Stimulated activated CD4-positive, alpha-beta T cell treated with anti-CD3 and anti-CD28 coated beads, Interleukin-12 subunit alpha, Interleukin-12 subunit beta, amount 100 ng/mL, for 48 hours (primary cell): Measurements from ENCODE around the gene VSTM1.
"Not testable (repeated sequence)": the region's sequence is repeated elsewhere in the genome, so short reads cannot be mapped to it uniquely, and the experiment has no call there.

Source experiments
- DNase-seq, 3 donors: peaks; one replicate each; pipeline ENCODE4 v3.0.0-alpha.2; 2020; ENCODE audit warnings: low read depth in 2 of 3, low spot score in 1 of 3

The VSTM1 gene, protein sequence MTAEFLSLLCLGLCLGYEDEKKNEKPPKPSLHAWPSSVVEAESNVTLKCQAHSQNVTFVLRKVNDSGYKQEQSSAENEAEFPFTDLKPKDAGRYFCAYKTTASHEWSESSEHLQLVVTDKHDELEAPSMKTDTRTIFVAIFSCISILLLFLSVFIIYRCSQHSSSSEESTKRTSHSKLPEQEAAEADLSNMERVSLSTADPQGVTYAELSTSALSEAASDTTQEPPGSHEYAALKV

DNA sequence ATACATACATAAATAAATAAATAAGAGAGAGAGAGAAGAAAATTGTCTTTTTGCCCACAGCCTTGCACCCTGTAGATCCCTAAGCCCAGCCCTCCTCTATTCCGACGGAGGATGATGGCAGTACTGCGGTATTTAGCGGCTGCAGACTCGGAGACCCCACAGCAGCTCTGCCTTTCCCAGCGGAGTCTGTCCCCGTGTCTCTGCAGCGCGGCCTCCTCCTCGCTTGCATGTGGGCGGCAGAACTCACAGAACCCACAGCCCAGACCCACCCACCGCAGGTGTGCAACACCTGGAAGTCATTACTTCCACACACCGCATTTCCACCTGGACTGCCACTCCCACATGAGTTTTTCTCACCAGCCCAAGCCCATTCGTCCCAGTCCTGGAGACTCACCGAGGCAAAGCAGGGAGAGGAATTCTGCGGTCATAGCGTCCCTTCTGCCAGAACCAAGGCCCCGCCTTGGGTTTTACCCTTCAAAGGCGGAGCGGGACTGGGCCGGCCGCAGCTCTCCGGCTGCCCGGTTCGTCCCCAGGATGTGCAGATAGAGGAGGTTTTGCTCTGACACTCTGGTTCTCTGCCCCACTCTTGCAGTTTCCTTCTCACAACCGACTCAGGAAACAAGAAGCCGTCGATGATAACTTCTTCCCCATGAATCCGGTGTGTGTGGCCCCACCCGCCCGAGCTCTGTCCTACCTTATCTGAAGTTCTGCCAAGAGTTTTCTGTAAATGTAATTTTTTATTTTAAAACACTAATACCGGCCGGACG lies at the start of gene VSTM1:
Gene VSTM1, minus strand, starts transcription at position 548 of the 767 bp plus-strand sequence. Its CDS starts 120 bp downstream, at position 428.
- DNase-seq = no peak

- no peak for DNase-seq
Observed at GRCh38 chr19:54109651-54110050, 46.0 kb upstream of the VSTM1 start.

- no peak for DNase-seq
Observed at GRCh38 chr19:54108496-54108895, 44.8 kb upstream of the VSTM1 start.

- no peak for DNase-seq
Observed at GRCh38 chr19:54107876-54108490, 44.3 kb upstream of the VSTM1 start.

- no peak for DNase-seq
Observed at GRCh38 chr19:54106716-54107115, 43.0 kb upstream of the VSTM1 start.

DNA sequence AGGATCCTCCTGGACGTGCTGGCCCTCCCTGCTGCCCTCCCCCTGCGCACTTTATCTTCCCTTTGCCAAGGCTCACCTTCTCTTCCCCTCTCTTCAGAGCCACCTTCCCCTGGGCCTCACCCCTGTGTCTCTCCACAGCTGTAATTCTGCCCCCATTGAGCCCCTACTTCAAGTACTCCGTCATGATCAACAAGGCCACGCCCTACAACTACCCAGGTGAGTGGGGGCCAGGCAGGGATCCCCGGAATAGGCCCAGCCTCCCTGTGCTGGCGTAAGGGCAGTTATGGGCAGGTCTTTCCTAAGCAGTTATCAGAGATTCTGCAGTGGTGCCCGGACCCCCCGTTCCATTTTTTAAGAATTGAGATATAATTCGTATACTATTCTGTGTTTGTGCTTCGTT lies 42.1 kb upstream of the VSTM1 start:
- no peak for DNase-seq

GRCh38 chr19:54104998-54105715 lies 41.5 kb upstream of the VSTM1 start:
- no peak for DNase-seq

DNA sequence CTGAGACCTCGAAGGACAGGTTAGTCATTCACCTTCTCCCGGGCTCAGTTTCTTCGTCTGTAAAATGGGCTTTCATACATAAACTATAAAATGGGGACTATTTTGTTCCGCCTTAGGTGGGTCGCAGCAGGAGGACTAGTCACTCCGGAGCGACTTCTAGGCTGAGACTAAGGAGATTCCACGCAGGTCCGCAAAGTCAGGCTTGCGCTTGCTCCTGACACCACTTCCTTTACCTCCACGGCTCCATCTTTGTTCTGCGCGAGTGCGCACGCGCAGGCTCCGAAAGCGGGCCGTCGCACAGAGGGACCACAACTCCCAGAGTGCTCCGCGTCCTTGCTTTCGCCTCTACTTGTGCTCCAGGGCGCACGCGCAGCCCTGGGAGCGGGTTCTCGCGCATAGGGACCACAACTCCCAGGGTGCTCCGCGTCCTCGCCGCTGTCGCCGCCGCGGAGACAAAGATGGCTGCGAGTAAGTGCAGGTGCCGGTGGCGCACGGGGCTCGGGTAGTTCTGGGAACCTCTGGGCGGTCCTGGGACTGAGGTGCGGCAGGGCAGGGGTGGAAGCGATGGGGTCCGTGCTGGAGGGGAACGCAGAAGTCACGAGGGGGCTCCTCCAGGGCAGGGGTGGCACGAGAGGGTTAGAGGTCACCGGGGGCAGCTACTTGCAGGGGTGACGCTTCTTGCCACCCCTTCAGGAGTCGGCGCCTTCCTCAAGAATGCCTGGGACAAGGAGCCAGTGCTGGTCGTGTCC lies 38.9 kb upstream of the VSTM1 start, which contains the start of gene NDUFA3:
Gene NDUFA3, plus strand, starts transcription at position 435 of the 749 bp plus-strand sequence. Its CDS starts 24 bp downstream, at position 459.
- peak; percentile 88 to 97 (median 96) for DNase-seq

GRCh38 chr19:54100561-54100960 lies 36.9 kb upstream of the VSTM1 start, which contains the start of gene OSCAR:
OSCAR (minus strand) TSS chr19:54100803; CDS start chr19:54100792, 11 bp downstream.
- no peak for DNase-seq

- not testable (repeated sequence) for DNase-seq
Observed at GRCh38 chr19:54099903-54100255, 36.2 kb upstream of the VSTM1 start.

GRCh38 chr19:54099190-54099902 lies 35.6 kb upstream of the VSTM1 start:
- no peak for DNase-seq

DNA sequence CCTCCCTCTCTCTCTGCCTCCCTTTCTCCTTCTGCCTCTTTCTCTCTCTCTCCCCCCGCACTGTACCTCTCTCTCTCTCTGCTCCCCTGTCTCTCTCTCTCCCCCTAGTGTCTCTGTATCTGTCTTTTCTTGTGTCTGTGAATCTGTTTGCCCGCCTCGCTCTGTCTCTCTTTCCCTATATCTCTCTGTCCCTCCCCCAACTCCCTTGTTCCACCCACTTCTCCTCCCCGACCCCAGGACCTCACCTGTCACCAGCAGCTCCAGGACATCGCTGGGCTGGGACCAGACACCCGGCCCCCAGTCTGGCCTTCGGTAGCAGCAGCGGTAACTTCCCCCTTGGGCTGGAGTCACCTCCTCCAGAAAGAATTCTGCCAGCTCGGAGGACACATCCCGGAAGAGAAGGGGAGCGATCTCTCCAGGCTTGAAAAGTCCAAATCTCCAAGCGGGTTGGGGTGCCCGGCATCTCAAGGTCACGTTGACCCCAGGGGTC lies 33.0 kb upstream of the VSTM1 start:
- DNase-seq = no peak

DNA sequence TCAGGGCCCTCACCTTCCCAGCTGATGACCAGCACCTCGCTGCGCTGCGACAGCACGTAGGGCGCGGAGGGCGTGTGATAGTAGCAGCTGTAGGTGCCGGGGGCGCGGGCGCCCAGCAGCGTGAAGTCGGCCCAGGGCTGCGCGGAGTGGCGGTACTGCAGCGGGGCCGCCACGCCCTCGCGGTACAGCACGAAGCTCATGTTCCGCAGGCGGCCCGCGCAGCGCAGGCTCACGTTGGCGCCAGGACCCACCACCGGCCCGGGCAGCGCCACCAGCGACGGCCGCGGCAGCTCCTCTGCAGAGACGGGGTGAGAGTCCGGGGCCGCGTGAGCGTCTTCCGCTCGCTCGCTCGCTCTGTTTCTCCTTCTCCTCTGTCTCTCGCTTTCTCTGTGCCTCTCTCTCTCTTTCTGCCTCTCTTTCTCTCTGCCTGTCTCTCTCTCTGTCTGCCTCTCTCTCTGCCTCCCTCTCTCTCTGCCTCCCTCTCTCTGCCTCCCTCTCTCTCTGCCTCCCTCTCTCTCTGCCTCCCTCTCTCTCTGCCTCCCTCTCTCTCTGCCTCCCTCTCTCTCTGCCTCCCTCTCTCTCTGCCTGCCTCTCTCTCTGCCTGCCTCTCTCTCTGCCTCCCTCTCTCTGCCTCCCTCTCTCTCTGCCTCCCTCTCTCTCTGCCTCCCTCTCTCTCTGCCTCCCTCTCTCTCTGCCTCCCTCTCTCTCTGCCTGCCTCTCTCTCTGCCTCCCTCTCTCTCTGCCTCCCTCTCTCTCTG lies 32.3 kb upstream of the VSTM1 start:
- DNase-seq = peak in 1 of 3 donors; percentile 31

GRCh38 chr19:54095136-54095858 lies 31.6 kb upstream of the VSTM1 start:
- no peak for DNase-seq

- DNase-seq = no peak
Observed at GRCh38 chr19:54094426-54095000, 30.8 kb upstream of the VSTM1 start.

DNA sequence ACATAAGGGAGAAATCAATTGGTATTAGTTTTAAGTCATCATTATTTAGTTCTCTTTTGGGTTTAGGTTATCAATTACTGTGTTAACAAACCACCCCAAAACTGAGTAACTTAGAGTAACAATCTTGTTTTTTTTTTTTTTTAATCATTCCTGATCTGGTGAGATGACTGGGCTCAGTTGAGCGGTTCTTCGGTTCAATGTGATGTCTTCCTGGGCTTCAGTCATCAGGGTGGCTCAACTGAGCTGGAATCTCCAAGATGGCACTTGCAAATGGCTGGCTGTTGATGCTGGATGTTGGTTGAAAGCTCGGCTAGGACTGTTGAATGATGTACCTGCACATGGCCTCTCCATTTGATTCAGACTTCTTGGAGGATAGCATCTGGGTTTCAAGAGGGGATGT lies 20.7 kb upstream of the VSTM1 start:
- DNase-seq = no peak

GRCh38 chr19:54081032-54081431 lies 17.3 kb upstream of the VSTM1 start, which contains the start of gene TARM1:
TARM1 (minus strand) TSS chr19:54081365; CDS start chr19:54081340, 25 bp downstream.
- no peak for DNase-seq

- no peak for DNase-seq
Observed at GRCh38 chr19:54077334-54077733, 13.6 kb upstream of the VSTM1 start.
